ENCODE results near the gene LYPD6B. TPM values are rescaled to one million over a fixed set of nuclear protein-coding genes. Genes with fewer than 3 reads are reported as not detected.

The LYPD6B gene
- total RNA-seq, 1 experiment from 2014 or later: 2.0 TPM

- intact Hi-C loops (cut with micrococcal nuclease): loop anchor here (5.0 kb wide), 2 partner anchors 487 to 1002 kb away; no protein-coding TSS in a partner anchor
- POLR2A ChIA-PET (ENCODE audit: unreplicated experiment): no interaction called here
- CTCF ChIA-PET: no interaction called here
- TF ChIP-seq, protein P1, sequence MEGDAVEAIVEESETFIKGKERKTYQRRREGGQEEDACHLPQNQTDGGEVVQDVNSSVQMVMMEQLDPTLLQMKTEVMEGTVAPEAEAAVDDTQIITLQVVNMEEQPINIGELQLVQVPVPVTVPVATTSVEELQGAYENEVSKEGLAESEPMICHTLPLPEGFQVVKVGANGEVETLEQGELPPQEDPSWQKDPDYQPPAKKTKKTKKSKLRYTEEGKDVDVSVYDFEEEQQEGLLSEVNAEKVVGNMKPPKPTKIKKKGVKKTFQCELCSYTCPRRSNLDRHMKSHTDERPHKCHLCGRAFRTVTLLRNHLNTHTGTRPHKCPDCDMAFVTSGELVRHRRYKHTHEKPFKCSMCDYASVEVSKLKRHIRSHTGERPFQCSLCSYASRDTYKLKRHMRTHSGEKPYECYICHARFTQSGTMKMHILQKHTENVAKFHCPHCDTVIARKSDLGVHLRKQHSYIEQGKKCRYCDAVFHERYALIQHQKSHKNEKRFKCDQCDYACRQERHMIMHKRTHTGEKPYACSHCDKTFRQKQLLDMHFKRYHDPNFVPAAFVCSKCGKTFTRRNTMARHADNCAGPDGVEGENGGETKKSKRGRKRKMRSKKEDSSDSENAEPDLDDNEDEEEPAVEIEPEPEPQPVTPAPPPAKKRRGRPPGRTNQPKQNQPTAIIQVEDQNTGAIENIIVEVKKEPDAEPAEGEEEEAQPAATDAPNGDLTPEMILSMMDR (conservative IDR thresholded peaks at IDR 0.05; ENCODE audit: low read depth, low read length): no peak
- no peak for TF ChIP-seq EZH2phosphoT487 (IDR thresholded peaks at IDR 0.05; ENCODE audit: borderline replicate concordance, low read length)
- TF ChIP-seq EZH2 (IDR thresholded peaks at IDR 0.05; ENCODE audit: low read length, unreplicated experiment): no peak
- Histone ChIP-seq H3K9me3 (ENCODE audit: low read length) (no peaks in the 10 kb centered on the region), H4K20me1 (ENCODE audit: low read length) (no peaks in the 10 kb centered on the region), H3K9ac (ENCODE audit: low read length) (no peak overlapping the region), H3K9me2 (replicated peaks; ENCODE audit: low read length) (no peaks in the 10 kb centered on the region), H3K4me3 (ENCODE audit: low read length) (no peak overlapping the region), H3K4me1 (ENCODE audit: insufficient read depth, low read length) (0 out of 2 replicates have a peak, but pooled peaks cover under 1% of the 10 kb centered on the region), H3F3A (ENCODE audit: low read length, unreplicated experiment) (no peaks in the 10 kb centered on the region), H3K36me3 (ENCODE audit: low read depth, low read length) (no peaks in the 10 kb centered on the region), H3K4me2 (ENCODE audit: low read length) (no peak overlapping the region), H3K79me2 (ENCODE audit: low read length) (no peaks in the 10 kb centered on the region), H3K27me3 (ENCODE audit: low read length) (0 out of 2 replicates have a peak, but pooled peaks cover 12% of the 10 kb centered on the region), H2AFZ (ENCODE audit: low read length) (no peak overlapping the region), H3K27ac (ENCODE audit: low read length) (no peak overlapping the region)
- DNase-seq (peak; percentile 71), ATAC-seq (no peak; the same call in 1 of the 2 replicates)
- BruUV-seq (replicated peaks): no TSS peak
These were observed 44.2 kb upstream of the LYPD6B start for GRCh38 chr2:148994341-148994740.

GRCh38 chr2:148996805-148997204 lies 41.7 kb upstream of the LYPD6B start:
- no TSS peak for BruUV-seq (replicated peaks)
- CTCF ChIA-PET: no interaction called here
- H3K27me3 ChIP-seq (ENCODE audit: low read length): peaks cover 23% of the 10 kb centered on the region; the same call in 1 of the 2 replicates
- H3F3A ChIP-seq (ENCODE audit: low read length, unreplicated experiment): no peaks in the 10 kb centered on the region
- no peak overlapping the region for H2AFZ ChIP-seq (ENCODE audit: low read length)
- peaks cover 7% of the 10 kb centered on the region; the same call in 1 of the 2 replicates for H3K4me1 ChIP-seq (ENCODE audit: insufficient read depth, low read length)
- no peaks in the 10 kb centered on the region for H3K9me2 ChIP-seq (replicated peaks; ENCODE audit: low read length)
- no peak overlapping the region for H3K4me3 ChIP-seq (ENCODE audit: low read length)
- DNase-seq: no peak
- intact Hi-C loops (cut with micrococcal nuclease): no loop called here
- ATAC-seq: no peak
- no peak for TF ChIP-seq EZH2 (IDR thresholded peaks at IDR 0.05; ENCODE audit: low read length, unreplicated experiment)
- no peak for TF ChIP-seq EZH2phosphoT487 (IDR thresholded peaks at IDR 0.05; ENCODE audit: borderline replicate concordance, low read length)
- TF ChIP-seq, protein P1 (conservative IDR thresholded peaks at IDR 0.05; ENCODE audit: low read depth, low read length): no peak
- H3K27ac ChIP-seq (ENCODE audit: low read length): no peak overlapping the region
- no peaks in the 10 kb centered on the region for H3K9me3 ChIP-seq (ENCODE audit: low read length)
- POLR2A ChIA-PET (ENCODE audit: unreplicated experiment): no interaction called here
- H3K9ac ChIP-seq (ENCODE audit: low read length): no peak overlapping the region
- H3K4me2 ChIP-seq (ENCODE audit: low read length): no peak overlapping the region
- H3K79me2 ChIP-seq (ENCODE audit: low read length): no peaks in the 10 kb centered on the region
- H4K20me1 ChIP-seq (ENCODE audit: low read length): no peaks in the 10 kb centered on the region
- no peaks in the 10 kb centered on the region for H3K36me3 ChIP-seq (ENCODE audit: low read depth, low read length)

GRCh38 chr2:148998165-148998830 lies 40.2 kb upstream of the LYPD6B start:
- H3K4me3 ChIP-seq (ENCODE audit: low read length): no peak overlapping the region
- H3K9ac ChIP-seq (ENCODE audit: low read length): no peak overlapping the region
- no peaks in the 10 kb centered on the region for H4K20me1 ChIP-seq (ENCODE audit: low read length)
- intact Hi-C loops (cut with micrococcal nuclease): no loop called here
- no peaks in the 10 kb centered on the region for H3K79me2 ChIP-seq (ENCODE audit: low read length)
- no peak overlapping the region for H3K27ac ChIP-seq (ENCODE audit: low read length)
- ATAC-seq (no peak), DNase-seq (no peak)
- ChIA-PET POLR2A (ENCODE audit: unreplicated experiment) (no interaction called here), CTCF (no interaction called here)
- no peaks in the 10 kb centered on the region for H3F3A ChIP-seq (ENCODE audit: low read length, unreplicated experiment)
- H3K4me1 ChIP-seq (ENCODE audit: insufficient read depth, low read length): peaks cover 7% of the 10 kb centered on the region; the same call in 1 of the 2 replicates
- no peak overlapping the region for H3K4me2 ChIP-seq (ENCODE audit: low read length)
- BruUV-seq (replicated peaks): no TSS peak
- TF ChIP-seq EZH2 (IDR thresholded peaks at IDR 0.05; ENCODE audit: low read length, unreplicated experiment) (no peak), EZH2phosphoT487 (IDR thresholded peaks at IDR 0.05; ENCODE audit: borderline replicate concordance, low read length) (no peak)
- TF ChIP-seq, protein P1 (conservative IDR thresholded peaks at IDR 0.05; ENCODE audit: low read depth, low read length): no peak
- no peaks in the 10 kb centered on the region for H3K9me2 ChIP-seq (replicated peaks; ENCODE audit: low read length)
- H2AFZ ChIP-seq (ENCODE audit: low read length): no peak overlapping the region
- H3K27me3 ChIP-seq (ENCODE audit: low read length): peaks cover 23% of the 10 kb centered on the region; the same call in 1 of the 2 replicates
- no peaks in the 10 kb centered on the region for H3K36me3 ChIP-seq (ENCODE audit: low read depth, low read length)
- no peaks in the 10 kb centered on the region for H3K9me3 ChIP-seq (ENCODE audit: low read length)

Measured in PC-3 (cell line).